NT2/D1 (cell line): ENCODE results near the gene IFNA5.

ENCODE experiments used
- SUZ12 ChIP-seq: IDR thresholded peaks from 2 replicates; pipeline ENCODE4 v1.6.1; 2011; ENCODE audit not compliant: insufficient read length, insufficient read depth; ENCODE audit errors: extremely low read depth
- YY1 ChIP-seq: IDR thresholded peaks from 2 replicates; pipeline ENCODE4 v1.6.1; 2011; ENCODE audit not compliant: insufficient read length, insufficient read depth
- ZNF274 ChIP-seq: IDR thresholded peaks from 2 replicates; pipeline ENCODE4 v1.6.1; 2011; ENCODE audit warnings: mild to moderate bottlenecking, low read depth, low read length

DNA sequence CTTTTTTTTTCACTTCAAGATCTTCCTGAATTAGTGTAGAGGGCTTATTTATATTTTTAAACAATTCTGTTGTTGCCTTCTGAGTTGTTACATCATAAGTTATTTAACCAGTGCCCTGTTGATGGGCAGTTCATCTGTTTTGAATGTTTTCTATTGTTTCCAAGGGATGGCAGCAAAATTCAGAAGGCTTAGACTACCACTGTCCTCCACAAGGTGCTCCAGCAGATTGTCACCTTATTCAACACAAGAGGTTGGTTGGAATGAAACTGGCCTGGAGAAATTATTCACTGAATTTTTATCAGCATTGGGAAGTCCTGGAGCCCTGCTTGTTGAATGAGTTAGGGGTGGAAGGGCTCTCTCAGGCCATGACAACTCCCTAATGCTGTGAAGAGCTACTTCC lies 31.3 kb upstream of the IFNA5 start:
- no peak for TF ChIP-seq YY1
- no peak for TF ChIP-seq ZNF274
- TF ChIP-seq SUZ12 = no peak
